Skin of body (tissue), 2 donors: ENCODE data around the gene ZNF574. TPM values are rescaled to one million over a fixed set of nuclear protein-coding genes. Genes with fewer than 3 reads are reported as not detected.
A peak's percentile ranks its signal among the peaks of the same experiment; 100 is the strongest.
"Not testable (repeated sequence)": the region's sequence is repeated elsewhere in the genome, so short reads cannot be mapped to it uniquely, and the experiment has no call there.

Experiments
- DNase-seq: peaks from one replicate; lab custom pipeline; 2025; lab: John Stamatoyannopoulos, UW
- total RNA-seq: library from RNA; depleted of rRNA; stranded (reverse); fragments of >200 nt; gene quantifications from one replicate; pipeline ENCODE4 v1.2.3, GENCODE V29; 2014

The ZNF574 gene
- total RNA-seq, 1 donor from 2014 or later, result 8.7 TPM

DNA sequence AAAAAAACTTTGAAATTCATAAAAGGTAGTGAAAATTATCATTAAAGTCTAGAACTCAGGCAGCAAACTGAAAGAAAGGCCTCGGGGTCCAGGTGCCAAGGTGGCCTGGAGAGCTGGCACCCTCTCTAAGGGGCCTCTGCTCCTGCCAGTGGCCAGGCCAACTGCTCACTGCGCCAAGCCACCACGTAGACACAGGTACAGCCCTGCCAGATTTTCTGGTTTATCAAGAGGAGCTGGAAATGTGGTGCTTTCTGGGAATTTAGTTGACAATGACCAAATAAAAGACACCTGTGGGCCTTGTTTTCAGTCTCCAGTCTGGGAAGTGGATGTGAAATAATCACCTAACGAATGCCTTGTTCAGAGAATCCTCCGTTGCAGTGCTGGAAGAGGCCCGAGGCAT is 22.8 kb downstream of the ZNF574 start:
- DNase-seq, result no peak

DNA sequence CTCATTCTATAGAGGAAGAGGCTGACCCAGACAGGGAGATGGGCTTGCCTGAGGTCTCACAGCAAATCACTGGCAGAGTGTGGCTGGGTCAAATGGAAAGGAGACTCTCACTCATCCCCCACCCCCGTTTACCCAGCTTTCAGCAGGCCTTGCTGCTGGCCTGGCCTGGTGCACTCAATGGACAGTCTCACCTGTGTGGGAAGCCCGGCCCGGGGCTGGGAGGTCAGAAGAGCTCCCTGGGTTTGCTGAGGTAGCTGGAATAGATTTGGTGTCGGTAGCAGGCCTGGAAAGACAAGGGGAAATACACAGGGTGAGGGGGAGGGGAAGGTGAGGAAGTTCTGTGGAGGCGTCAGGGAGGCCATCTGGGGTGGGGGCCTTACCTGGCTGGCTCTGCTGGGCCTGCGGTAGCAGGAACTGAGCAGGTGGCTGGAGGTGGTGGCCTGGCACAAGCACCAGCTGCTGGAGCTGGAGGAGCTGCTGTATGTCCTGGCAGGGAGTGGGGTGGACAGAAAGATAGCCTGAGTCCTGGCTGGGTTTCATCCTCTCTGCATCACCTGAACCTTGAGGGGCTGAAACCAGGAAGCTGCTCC is 23.5 kb downstream of the ZNF574 start:
- DNase-seq, result no peak

DNA sequence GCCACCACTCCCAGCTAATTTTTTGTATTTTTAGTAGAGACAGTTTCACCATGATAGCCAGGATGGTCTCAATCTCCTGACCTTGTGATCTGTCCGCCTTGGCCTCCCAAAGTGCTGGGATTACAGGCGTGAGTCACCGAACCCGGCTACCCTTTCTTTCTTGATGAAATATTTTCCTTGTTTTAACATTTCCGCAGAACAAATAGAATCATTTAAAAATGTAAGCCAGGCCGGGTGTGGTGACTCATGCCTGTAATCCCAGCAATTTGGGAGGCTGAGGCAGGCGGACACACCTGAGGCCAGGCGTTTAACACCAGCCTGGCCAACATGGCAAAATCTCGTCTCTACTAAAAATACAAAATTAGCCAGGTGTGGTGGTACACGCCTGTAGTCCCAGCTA is 24.3 kb downstream of the ZNF574 start:
- not testable (repeated sequence) for DNase-seq

DNA sequence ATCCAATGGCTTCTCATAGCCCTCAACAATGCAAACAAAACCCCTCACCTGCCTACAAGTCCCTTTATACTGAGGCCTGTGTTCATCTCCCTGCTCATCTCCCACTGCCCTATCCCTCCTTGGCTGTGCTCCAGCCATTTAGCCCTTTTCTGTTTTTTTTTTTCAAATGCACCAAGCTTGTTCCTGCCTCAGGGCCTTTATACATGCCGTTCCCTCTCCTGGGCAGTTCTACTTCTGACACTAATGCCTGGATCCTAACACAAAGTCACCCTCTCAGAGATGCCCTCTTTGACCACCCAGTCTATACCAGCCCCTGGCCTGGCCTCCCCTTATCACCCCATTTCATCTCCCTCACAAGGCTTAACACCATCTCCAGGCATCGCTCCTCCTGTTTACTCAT is 26.9 kb downstream of the ZNF574 start:
- DNase-seq, result no peak

DNA sequence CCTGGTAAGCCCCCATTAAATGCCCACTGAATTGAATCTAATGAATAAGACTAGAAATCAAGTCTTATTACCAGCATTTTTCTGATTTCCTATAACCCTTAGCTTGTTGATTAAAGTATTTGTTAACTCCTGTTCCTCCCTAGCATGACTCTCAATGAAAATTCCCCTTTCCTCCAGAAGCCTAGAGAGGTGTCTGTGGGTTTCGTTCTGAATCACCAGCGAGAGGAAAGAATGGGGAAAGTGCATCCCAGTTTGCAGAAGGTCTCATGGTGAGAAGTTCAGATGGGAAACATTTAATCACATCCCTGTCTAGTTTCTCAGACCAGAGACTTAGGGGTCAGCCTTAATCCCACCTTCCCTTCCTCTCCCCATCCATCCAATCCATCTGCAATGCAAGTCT is 29.4 kb downstream of the ZNF574 start:
- DNase-seq, result no peak

DNA sequence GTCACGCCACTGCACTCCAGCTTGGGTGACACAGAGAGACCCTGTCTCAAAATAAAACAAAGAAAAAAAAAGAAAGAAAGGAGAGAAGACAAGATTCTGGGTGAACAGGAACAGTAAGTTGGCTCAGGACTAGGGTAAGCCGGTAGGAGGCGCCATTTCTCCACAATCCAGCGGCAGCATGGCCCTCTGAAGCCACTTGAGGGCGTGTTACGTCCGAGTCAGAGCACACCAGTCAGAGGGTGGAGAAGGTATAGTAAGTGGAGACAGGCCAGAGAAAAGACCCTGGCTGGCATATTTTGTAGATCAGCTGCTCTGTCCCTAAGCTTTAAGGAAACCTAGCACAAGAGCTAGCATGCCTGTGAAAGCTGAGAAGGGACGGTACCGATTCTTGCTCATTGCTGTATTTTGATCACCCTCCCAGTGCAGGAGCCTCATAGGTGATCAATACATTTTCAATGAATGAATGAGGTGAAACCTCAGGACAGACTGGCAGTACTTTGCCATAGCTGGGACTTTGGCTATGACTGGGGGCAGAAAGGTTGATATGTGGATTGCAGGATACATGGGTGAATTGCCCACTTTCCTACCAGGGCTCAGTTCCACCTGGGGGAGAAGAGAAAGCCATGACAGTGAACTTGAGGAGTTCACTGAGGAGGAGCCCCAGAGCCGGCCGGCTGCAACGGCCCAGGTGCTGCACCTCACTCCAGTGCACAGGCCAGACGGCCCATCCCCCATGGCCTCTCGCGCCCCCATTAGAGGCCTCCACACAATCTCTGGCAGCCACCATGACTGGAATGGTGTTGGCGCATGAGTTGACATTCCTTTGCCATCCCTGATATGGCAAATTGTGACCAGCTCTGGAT is 32.8 kb downstream of the ZNF574 start:
- peak; percentile 38 for DNase-seq

DNA sequence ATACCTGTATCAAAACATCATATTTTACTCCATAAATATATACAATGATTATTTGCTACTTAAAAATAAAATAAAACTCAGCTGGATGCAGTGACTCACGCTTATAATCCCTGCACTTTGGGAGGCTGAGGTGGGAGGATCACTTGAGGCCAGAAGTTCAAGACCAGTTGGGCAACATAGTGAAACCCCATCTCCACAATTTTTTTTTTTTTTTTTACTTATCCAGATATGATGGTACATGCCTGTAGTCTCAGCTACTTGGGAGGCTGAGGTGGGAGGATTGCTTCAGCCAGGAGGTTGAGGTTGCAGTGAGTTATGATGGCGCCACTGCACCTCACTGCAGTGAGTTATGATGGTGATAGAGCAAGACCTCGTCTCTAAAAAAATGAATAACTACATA is 33.9 kb downstream of the ZNF574 start:
- DNase-seq, result no peak

DNA sequence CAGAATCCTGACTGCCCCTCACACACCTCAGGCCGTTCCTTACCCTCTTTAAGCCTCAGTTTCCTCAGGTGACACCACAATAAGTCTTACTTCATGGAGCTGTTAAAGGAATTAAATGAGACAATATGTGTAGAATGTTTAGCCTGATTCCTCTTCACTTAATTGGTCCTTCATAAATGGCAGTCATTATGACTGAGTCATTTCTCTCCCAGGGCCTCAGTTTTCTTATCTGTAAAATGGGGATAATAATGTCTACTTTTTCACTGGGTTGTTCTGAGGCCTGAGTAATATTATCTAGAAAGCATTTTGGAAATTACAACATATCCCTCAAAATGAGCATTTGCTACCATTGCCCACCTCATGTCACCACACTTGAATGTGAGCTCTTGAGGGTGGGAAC is 34.7 kb downstream of the ZNF574 start:
- DNase-seq, result no peak

DNA sequence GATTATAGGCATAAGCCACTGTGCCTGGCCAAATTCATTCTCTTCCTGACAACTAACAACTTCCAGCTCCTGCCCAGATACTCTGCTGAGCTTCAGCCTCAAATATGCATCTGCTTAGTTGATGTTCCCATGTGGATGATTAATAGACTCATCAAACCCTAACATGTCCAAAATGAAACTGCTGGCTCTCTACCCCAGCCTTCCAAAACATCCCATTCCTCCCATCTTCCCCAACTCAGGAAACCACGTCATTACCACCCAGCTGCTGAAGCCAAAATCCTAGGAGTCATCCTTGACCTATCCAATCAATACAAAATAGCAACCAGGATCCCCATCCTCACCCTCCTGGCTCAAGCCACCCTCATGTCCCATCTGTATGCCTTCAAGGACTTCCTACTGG is 35.4 kb downstream of the ZNF574 start:
- no peak for DNase-seq

DNA sequence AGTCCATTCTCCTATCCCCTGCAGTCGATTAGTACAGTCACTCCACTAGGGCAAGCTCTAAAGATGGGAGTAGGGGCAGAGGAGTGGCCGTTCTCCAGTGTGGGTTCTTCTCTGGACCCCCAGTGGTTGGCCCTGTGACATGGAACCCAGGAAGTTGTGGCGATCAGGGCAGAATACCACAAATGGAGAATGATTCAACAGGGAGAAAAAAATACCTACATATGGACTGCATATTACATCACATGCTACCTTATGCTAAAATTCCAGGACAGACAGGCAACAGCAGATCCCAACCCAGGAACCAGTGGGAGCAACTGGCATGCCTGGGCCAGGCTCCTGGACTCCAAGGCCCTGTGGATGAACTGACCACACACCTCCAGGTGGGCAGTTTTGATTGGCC is 35.8 kb downstream of the ZNF574 start:
- no peak for DNase-seq

DNA sequence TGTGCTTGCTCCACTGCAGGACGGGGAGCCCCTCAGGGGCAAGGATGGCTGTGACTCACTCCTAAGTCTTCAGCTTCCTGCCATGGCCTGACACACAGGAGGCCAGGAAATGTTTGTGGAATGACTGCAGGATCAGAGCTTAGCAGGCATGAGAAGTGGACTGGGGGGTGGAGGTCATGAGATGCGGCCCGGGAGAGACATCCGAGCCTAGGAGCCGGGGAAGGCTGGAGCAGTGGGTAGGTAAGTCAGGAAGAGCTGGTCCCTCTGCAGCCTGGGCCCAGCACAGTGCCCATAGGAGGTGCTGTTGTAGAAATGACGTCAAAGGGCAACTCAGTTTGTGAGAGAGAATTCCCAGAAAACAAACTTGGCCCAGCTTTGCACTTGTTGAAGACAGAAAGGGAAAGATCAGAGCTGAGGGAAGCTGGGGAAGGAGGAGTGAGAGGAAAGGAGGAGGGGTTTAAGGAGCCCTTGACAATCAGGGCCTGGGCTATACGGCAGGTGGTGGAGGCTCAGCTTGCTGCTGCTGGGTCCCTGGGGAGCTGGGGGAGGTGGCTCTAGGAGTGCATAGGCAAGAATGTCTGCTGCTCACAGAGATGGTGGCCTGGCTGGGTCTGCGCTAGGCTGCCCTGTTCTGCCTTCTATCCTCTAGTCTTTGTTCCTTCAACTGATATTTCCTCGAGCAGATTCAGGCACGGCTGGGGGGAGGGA is 37.8 kb downstream of the ZNF574 start:
- DNase-seq, result no peak

DNA sequence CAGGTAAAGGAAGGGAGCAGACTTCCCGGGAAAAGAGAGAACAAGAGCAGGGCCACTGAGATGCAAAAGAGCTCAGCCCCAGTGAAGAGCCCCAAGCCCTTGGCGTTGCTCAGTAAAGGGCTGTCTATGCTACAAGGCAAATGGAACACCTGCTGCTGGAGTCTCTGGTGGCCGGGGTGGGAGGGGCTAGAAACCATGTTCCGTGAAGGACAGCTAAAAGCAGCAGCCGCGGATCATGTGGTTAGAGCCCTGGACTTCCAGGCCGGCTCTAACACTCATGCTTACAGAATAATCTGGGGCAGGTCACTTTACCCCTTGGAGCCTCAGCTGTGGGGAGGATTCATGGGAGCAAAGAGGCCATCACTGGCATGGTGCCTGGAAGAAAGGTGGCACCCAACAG is 38.4 kb downstream of the ZNF574 start:
- no peak for DNase-seq

DNA sequence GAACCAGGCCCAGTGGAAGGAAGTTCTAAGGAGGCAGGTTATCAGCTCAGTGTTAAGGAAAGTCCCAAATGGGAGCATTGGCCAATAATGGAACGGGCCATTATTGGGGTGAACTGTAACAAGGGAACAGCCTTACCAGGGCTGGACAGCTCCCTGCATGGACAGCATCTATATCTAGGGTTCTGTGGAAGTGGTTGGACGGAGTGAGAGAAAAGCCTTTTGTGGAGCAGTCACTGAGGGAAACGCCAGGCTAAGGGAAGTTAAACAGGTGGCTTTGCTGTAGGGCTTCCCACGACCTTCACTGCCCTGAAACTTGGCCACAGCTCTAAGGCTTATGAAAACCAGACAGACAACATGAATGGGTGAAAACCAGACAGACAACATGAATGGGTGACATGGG is 39.3 kb downstream of the ZNF574 start:
- no peak for DNase-seq

DNA sequence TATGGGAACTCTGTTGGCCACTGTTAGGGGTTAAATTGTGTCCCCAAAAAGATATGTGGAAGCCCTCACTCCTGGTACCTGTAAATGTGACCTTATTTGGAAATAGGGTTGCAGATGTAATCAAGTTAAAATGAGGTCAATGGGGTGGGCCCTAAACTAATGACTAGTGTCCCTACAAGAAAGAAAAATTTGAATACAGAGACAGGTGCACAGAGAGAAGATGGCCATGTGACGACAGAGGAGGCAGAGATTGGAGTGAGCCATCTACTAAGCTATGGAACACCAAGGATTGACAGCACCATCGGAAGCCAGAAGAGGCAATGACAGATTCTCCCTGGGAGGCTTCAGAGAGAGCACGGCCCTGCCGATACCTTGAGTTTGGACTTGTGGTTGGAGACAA is 39.7 kb downstream of the ZNF574 start:
- DNase-seq, result no peak

DNA sequence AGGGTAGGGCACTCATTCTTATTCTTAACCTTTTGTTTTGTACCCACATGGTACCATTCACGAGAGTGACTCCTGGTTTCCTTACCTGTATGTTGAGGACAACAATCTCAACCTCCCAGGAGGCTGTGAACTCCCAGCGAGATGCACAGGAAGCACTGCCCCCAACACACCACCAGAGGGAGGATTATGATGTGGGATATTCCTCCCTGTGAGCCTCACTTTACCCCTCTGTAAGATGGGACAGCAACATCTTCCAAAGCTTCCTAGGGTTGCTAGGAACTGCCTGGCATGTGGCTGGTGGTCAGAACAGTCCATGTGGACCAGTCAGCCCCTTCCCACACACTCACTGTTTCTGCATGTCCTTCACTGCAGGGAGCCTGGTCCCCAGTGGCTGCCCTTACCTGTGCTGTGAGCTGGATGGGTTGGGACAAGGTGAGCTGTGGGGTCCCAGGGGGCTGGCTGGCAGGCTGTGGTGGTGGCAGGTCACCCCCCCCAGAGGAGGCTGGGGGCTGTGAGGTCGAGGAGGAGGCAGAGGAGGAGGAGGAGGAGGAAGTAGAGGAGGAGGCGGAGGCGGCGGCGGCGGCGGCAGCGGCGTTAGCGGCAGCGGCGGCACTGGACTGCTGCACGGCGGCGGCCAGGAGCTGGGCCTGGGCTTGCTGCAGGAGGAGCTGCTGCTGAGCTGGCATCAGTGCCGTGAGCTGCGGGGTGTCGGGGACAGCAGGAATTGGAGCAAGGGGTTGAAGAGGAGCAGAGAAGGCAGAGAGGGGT is 40.5 kb downstream of the ZNF574 start:
- DNase-seq, result no peak

DNA sequence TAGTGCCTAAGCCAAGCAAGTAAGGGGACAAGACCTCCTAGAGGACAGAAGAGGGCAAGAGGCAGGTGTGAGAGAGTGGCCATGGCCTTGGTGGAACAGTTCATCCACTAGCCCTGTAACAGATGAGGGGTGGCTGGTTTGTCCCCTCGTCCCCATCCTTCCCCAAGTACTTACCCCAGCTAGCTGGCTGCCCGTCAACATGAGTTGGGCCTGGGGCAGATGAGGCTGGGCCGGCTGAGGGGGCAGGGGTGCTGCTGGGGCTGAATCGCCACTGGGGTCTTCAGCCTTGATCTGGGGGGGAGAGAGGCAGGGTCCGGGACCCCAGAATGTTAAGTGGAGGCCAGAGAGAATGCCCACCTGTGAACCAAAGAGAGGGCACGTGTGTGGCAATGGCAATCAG is 41.1 kb downstream of the ZNF574 start:
- no peak for DNase-seq

DNA sequence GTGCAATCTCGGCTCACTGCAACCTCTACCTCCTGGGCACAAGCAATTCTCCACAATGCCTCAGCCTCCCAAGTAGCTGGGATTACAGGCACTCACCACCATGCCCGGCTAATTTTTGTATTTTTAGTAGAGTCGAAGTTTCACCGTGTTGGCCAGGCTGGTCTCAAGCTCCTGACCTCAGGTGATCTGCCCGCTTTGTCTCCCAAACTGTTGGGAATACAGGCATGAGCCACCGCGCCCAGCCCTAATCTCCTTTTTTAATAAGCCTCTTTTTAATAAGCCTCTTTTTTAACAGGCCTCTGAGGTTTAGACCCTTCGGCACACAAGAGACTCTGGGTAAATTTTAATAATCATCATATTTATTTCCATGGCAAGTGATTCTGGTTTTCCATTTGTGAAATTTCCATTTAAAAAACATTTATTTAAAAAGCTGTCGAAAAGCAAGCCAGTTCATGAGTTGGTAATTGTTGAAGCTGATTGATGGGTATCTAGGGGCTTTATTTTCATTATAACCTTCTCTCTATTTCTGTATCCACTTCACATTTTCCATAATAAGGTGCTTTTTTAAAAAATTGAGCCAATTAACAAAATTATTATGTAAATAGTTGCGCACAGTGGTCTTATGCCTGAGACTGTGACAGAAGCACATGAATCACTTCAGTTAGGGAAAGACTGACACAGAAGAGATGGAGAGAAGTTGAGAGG is 44.5 kb downstream of the ZNF574 start:
- DNase-seq, result no peak

DNA sequence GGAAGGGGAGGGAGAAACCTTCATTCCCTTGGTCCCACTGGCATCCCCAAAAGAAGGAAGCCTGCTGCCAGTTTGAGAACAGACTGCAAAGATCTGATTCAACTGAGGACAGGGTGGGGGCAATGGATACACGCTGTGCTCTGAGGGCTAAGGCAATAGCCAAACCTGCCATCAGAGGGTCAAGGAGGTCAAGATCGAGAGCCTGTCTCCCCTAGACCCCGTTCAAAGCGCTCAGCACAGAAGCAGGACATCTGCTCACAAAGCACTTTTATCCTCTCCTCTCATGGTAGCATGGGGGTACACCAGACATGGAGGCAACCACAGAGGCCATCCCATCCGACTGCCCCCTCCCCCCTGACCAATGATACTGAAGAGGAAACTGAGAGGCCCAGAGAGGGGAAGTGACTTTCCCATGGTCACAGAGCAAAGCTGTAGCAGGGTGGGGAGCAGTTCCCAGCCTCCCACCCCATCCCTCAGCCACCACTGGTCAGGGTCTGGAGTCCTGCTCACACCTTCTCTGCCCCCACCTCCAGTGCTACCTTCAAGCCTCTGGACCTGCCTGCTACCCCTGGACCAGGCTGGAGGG is 45.2 kb downstream of the ZNF574 start:
- no peak for DNase-seq

DNA sequence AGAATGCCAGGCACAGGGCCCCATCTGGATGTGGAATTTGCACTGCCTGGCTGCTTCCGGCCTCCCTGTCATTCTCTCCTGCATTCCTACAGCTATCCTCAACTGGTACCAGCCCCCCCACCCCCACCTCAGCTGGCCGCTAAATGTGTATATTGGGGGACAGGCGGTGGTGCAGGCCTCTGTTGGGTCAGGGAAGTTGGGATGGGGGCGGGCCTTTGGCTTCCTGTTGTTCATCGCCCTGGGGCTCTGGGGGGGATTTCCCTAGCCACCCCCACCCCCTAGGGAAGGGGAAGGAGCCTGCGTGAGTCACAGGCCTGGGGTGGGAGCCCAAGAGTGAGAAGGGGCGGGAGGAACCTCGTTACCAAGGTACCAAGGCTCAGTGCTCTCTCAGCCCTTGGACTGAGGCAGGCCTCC is 45.7 kb downstream of the ZNF574 start:
- DNase-seq, result no peak

DNA sequence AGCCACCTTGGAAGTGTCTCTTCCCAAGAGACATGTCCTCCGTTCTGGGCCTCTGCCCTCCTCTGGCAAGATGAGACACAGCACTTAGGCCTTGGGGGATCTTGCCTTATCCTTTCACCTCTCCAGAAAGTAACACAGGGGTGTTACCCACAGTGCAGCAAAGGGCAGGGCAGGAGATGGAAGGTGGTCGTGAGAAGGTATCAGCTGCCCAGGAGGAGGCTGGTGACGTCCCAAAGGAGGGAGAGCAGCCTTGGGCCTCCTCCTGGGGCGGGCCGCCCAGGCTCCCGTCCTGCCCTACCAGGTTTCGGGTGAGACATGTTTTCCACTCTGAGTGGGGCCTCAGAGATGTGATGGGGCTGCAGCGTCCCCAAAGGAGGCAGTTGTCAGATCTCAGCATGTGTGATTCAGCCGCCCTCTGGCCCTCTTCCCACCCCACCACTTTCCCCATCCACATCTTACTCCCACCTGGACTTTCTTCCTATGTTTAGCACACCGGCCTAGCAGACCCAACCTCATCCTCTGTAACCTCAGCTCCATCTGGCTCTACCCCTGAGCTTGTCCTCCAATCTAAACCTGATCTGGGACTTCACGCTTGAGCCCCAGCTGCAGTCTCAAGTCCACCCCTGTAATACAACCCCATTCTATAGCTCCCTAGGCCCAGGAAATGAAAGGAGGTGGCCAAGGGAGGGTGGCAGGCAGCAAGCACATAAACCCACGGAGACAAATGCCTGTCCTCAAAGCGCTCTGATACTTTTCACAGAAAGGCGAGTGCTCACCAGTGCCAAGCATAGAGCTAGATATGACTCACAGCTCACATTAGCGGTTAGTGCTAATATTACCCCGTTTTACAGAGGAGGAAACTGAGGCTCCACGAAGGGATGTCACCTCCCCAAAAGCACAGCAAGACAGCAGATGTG is 47.0 kb downstream of the ZNF574 start:
- DNase-seq, result no peak
